CD1c-positive myeloid dendritic cell (primary cell): Measurements from ENCODE around the gene TPX2.

ENCODE experiments used
- DNase-seq: peaks from one replicate; pipeline ENCODE4 v3.0.0-alpha.2; 2016; ENCODE audit errors: extremely low spot score

The TPX2 gene

GRCh38 chr20:31738729-31739549, at the start of gene TPX2:
Gene TPX2, plus strand, starts transcription at chr20:31739290. Its CDS starts 18,187 bp downstream, at chr20:31757477.
- peak; percentile 97 for DNase-seq

GRCh38 chr20:31690124-31690666, 48.9 kb upstream of the TPX2 start:
- DNase-seq, result no peak

GRCh38 chr20:31691646-31692275, 47.3 kb upstream of the TPX2 start:
- no peak for DNase-seq

GRCh38 chr20:31693402-31693801, 45.7 kb upstream of the TPX2 start:
- DNase-seq, result no peak

GRCh38 chr20:31693987-31694661, 45.0 kb upstream of the TPX2 start:
- no peak for DNase-seq

- DNase-seq, result no peak
Observed at GRCh38 chr20:31694842-31695593, 44.1 kb upstream of the TPX2 start.

- DNase-seq, result peak; percentile 65
Observed at GRCh38 chr20:31695849-31696804, 43.0 kb upstream of the TPX2 start.

- DNase-seq, result no peak
Observed at GRCh38 chr20:31698243-31698802, 40.8 kb upstream of the TPX2 start.

- DNase-seq, result peak; percentile 88
Observed at GRCh38 chr20:31698803-31699718, 40.0 kb upstream of the TPX2 start.

GRCh38 chr20:31699801-31700728, 39.0 kb upstream of the TPX2 start:
- DNase-seq, result no peak

GRCh38 chr20:31700747-31701146, 38.3 kb upstream of the TPX2 start:
- no peak for DNase-seq

GRCh38 chr20:31701591-31701990, 37.5 kb upstream of the TPX2 start:
- DNase-seq, result no peak

- no peak for DNase-seq
Observed at GRCh38 chr20:31704225-31705119, 34.6 kb upstream of the TPX2 start.

GRCh38 chr20:31705191-31705590, 33.9 kb upstream of the TPX2 start:
- no peak for DNase-seq

GRCh38 chr20:31705598-31706597, 33.2 kb upstream of the TPX2 start:
- no peak for DNase-seq
